ENCODE results near the gene ZDHHC5.
"Not testable (repeated sequence)": the region's sequence is repeated elsewhere in the genome, so short reads cannot be mapped to it uniquely, and the experiment has no call there.

GRCh38 chr11:57652230-57652629, 15.7 kb upstream of the ZDHHC5 start:
- not testable (repeated sequence) for TF ChIP-seq MXI1 (IDR thresholded peaks at IDR 0.05; ENCODE audit: borderline replicate concordance, low read depth, low read length); SMC3 (IDR thresholded peaks at IDR 0.05; ENCODE audit: low read depth, low read length); USF2 (IDR thresholded peaks at IDR 0.05; ENCODE audit: low read depth, low read length); CTCF (conservative IDR thresholded peaks at IDR 0.05; ENCODE audit: low read depth, low read length); RAD21 (IDR thresholded peaks at IDR 0.05; ENCODE audit: low read length); BHLHE40 (IDR thresholded peaks at IDR 0.05; ENCODE audit: low read depth, low read length); POLR2A (IDR thresholded peaks at IDR 0.05; ENCODE audit: low read depth, low read length); RCOR1 (IDR thresholded peaks at IDR 0.05; ENCODE audit: insufficient replicate concordance, low read length); CEBPB (IDR thresholded peaks at IDR 0.05; ENCODE audit: low read depth, low read length); FOS (IDR thresholded peaks at IDR 0.05; ENCODE audit: low read depth, low read length)
